GM23248 (cell line): ENCODE results near the gene FBP2. TPM values are rescaled to one million over a fixed set of nuclear protein-coding genes. Genes with fewer than 3 reads are reported as not detected.

ENCODE experiments used
- DNase-seq: peaks from one replicate; pipeline ENCODE4 v3.0.0-alpha.2; 2015
- H2AFZ ChIP-seq: fragments of 200-600 bp; sonication (generic); 2 replicates; pipeline ENCODE4 v1.6.1; 2016; ENCODE audit warnings: antibody characterized with exemption
- H3F3A ChIP-seq: fragments of 200-600 bp; sonication (generic); 2 replicates; pipeline ENCODE4 v1.6.1; 2016; ENCODE audit warnings: mild to moderate bottlenecking, antibody characterized with exemption, mixed run types; ENCODE audit not compliant: insufficient read depth
- H3K27ac ChIP-seq: fragments of 200-600 bp; sonication (generic); 2 replicates; pipeline ENCODE4 v1.5.1; 2016; ENCODE audit warnings: mild to moderate bottlenecking
- H3K27me3 ChIP-seq: fragments of 200-600 bp; sonication (generic); replicated peaks from 2 replicates; pipeline ENCODE4 v1.6.1; 2016; ENCODE audit warnings: mild to moderate bottlenecking; ENCODE audit not compliant: insufficient read depth
- H3K36me3 ChIP-seq: fragments of 200-600 bp; sonication (generic); 2 replicates; pipeline ENCODE4 v1.6.1; 2016; ENCODE audit warnings: low read depth, mild to moderate bottlenecking
- H3K4me1 ChIP-seq: fragments of 200-600 bp; sonication (generic); 2 replicates; pipeline ENCODE4 v1.6.1; 2016; ENCODE audit warnings: mild to moderate bottlenecking; ENCODE audit not compliant: insufficient read depth
- H3K4me2 ChIP-seq: fragments of 200-600 bp; sonication (generic); one replicate; pipeline ENCODE4 v1.6.1; 2016; ENCODE audit warnings: mild to moderate bottlenecking; ENCODE audit not compliant: unreplicated experiment
- H3K4me3 ChIP-seq: fragments of 200-600 bp; sonication (generic); 2 replicates; pipeline ENCODE4 v1.5.1; 2016; ENCODE audit warnings: mild to moderate bottlenecking
- H3K79me2 ChIP-seq: fragments of 200-600 bp; sonication (generic); 2 replicates; pipeline ENCODE4 v1.6.1; 2016; ENCODE audit warnings: mild to moderate bottlenecking; ENCODE audit not compliant: insufficient read depth
- H3K9ac ChIP-seq: fragments of 200-600 bp; sonication (generic); 2 replicates; pipeline ENCODE4 v1.6.1; 2016; ENCODE audit warnings: mild to moderate bottlenecking
- H3K9me2 ChIP-seq: fragments of 200-600 bp; sonication (generic); 2 replicates; pipeline ENCODE4 v1.6.1; 2016; ENCODE audit warnings: mixed run types, mild to moderate bottlenecking, moderate library complexity; ENCODE audit not compliant: insufficient read depth
- H3K9me3 ChIP-seq: fragments of 200-600 bp; sonication (generic); one replicate; pipeline ENCODE4 v1.6.1; 2017; ENCODE audit warnings: low read depth
- H4K20me1 ChIP-seq: fragments of 200-600 bp; sonication (generic); 2 replicates; pipeline ENCODE4 v1.6.0; 2016; ENCODE audit not compliant: insufficient read depth
- EZH2 ChIP-seq: fragments of 200-600 bp; sonication (generic); IDR thresholded peaks from 2 replicates; pipeline ENCODE4 v1.6.1; 2018; ENCODE audit warnings: antibody characterized with exemption, mild to moderate bottlenecking; ENCODE audit not compliant: insufficient read depth, poor library complexity, severe bottlenecking
- EZH2phosphoT487 ChIP-seq: fragments of 200-600 bp; sonication (generic); IDR thresholded peaks from 2 replicates; pipeline ENCODE4 v1.6.1; 2018; ENCODE audit warnings: antibody characterized with exemption, moderate library complexity, mild to moderate bottlenecking, low read depth; ENCODE audit not compliant: insufficient read depth
- WGBS, 2 experiments: methylation state at CpG; one replicate each; pipeline ENCODE4 v1.1.6; 2015 to 2017; ENCODE audit warnings: low lambda C conversion rate in 2 of 2, low coverage in 1 of 2; ENCODE audit errors: missing lambda C conversion rate in 2 of 2; 5-methylcytosine and 5-hydroxymethylcytosine counted together
- in situ Hi-C: fragments of 300-500 bp; cut with MboI; formaldehyde crosslinking; loops from 2 replicates; pipeline ENCODE4 v1.15.0; 2020
- polyA plus RNA-seq: library from polyadenylated mRNA; unstranded; fragments of >200 nt; fragmentation: Nextera tagmentation; extraction: Ambion mirVana; gene quantifications from 2 replicates; pipeline ENCODE4 v1.2.1, GENCODE V29; 2016
- total RNA-seq: library from RNA; depleted of rRNA; stranded (reverse); fragments of >200 nt; shearing (Covaris generic); gene quantifications from 2 replicates; pipeline ENCODE4 v1.2.3, GENCODE V29; 2014

The FBP2 gene
- total and polyA plus RNA-seq, 2 experiments from 2014 or later = not detected

DNA sequence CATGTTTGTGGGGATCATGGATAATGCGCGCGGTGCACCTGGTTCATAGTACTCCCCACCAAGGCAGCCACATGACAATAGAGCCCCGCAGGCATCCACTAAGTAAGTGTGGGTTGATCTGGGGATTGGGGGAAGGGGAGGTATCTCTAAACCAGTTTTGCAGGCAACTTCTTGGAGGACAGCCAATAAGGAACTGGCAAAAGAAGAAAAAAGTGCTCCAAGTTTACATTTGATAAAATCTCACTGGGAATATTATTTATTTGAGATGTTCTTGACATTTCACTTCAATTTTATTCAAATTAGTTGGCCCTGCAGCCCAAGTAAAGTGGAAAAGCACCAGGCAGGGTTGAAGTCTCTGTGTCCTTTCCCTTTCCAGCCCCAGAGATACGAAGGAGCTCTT is 37.2 kb upstream of the FBP2 start:
- 77 to 79% methylated on average over 5 of the region's 5 CpGs for WGBS, 2 experiments
- Histone ChIP-seq H2AFZ (no peak overlapping the region), H3K27ac (no peak overlapping the region)

GRCh38 chr9:94630281-94630680 is 36.7 kb upstream of the FBP2 start:
- H3F3A ChIP-seq = no peaks in the 10 kb centered on the region
- H3K4me2 ChIP-seq = no peak overlapping the region
- no peak overlapping the region for H3K9ac ChIP-seq
- no peak overlapping the region for H3K27ac ChIP-seq
- no peak overlapping the region for H3K4me3 ChIP-seq
- TF ChIP-seq EZH2 = no peak
- no peak for TF ChIP-seq EZH2phosphoT487
- peaks cover 24% of the 10 kb centered on the region; the same call in 1 of the 2 replicates for H3K27me3 ChIP-seq
- in situ Hi-C loops = no loop called here
- WGBS, 2 experiments = 67 to 82% methylated on average over 3 of the region's 3 CpGs
- H3K79me2 ChIP-seq = no peaks in the 10 kb centered on the region
- H3K4me1 ChIP-seq = no peaks in the 10 kb centered on the region
- no peaks in the 10 kb centered on the region for H3K9me2 ChIP-seq
- no peaks in the 10 kb centered on the region for H3K36me3 ChIP-seq
- no peak for DNase-seq
- no peaks in the 10 kb centered on the region for H4K20me1 ChIP-seq
- H3K9me3 ChIP-seq = no peaks in the 10 kb centered on the region
- no peak overlapping the region for H2AFZ ChIP-seq

More for the DNA sequence above, 37.2 kb upstream of the FBP2 start:
- no peaks in the 10 kb centered on the region for H3K36me3 ChIP-seq
- H3K4me3 ChIP-seq = no peak overlapping the region
- no peaks in the 10 kb centered on the region for H3K4me1 ChIP-seq
- H3K9ac ChIP-seq = no peak overlapping the region
- no peaks in the 10 kb centered on the region for H3K9me2 ChIP-seq
- H4K20me1 ChIP-seq = no peaks in the 10 kb centered on the region
- TF ChIP-seq EZH2 = no peak
- TF ChIP-seq EZH2phosphoT487 = no peak
- DNase-seq = no peak
- no peaks in the 10 kb centered on the region for H3K79me2 ChIP-seq
- H3K9me3 ChIP-seq = no peaks in the 10 kb centered on the region
- in situ Hi-C loops = no loop called here
- peaks cover 30% of the 10 kb centered on the region; the same call in 1 of the 2 replicates for H3K27me3 ChIP-seq
- no peak overlapping the region for H3K4me2 ChIP-seq
- H3F3A ChIP-seq = no peaks in the 10 kb centered on the region

GRCh38 chr9:94627287-94627686 is 33.7 kb upstream of the FBP2 start:
- no peaks in the 10 kb centered on the region for H4K20me1 ChIP-seq
- in situ Hi-C loops = no loop called here
- H3K4me3 ChIP-seq = no peak overlapping the region
- no peak overlapping the region for H2AFZ ChIP-seq
- H3K27me3 ChIP-seq = peaks cover 13% of the 10 kb centered on the region; the same call in 1 of the 2 replicates
- no peaks in the 10 kb centered on the region for H3K36me3 ChIP-seq
- H3K9me2 ChIP-seq = no peaks in the 10 kb centered on the region
- no peaks in the 10 kb centered on the region for H3F3A ChIP-seq
- WGBS, 2 experiments = 70 to 72% methylated on average over 6 of the region's 6 CpGs
- H3K79me2 ChIP-seq = no peaks in the 10 kb centered on the region
- TF ChIP-seq EZH2 (no peak), EZH2phosphoT487 (no peak)
- H3K9me3 ChIP-seq = no peaks in the 10 kb centered on the region
- H3K4me2 ChIP-seq = no peak overlapping the region
- no peaks in the 10 kb centered on the region for H3K4me1 ChIP-seq
- H3K9ac ChIP-seq = no peak overlapping the region
- DNase-seq = no peak
- H3K27ac ChIP-seq = no peak overlapping the region

GRCh38 chr9:94625835-94626234 is 32.2 kb upstream of the FBP2 start:
- Histone ChIP-seq H3K9me2 (no peaks in the 10 kb centered on the region), H3K27me3 (peaks cover 3% of the 10 kb centered on the region; the same call in 1 of the 2 replicates), H3K4me3 (no peak overlapping the region), H3K9me3 (no peaks in the 10 kb centered on the region), H3K36me3 (no peaks in the 10 kb centered on the region), H3K27ac (no peak overlapping the region), H3K4me1 (no peaks in the 10 kb centered on the region), H3K4me2 (no peak overlapping the region), H4K20me1 (no peaks in the 10 kb centered on the region), H3K79me2 (no peaks in the 10 kb centered on the region), H3K9ac (no peak overlapping the region), H2AFZ (no peak overlapping the region), H3F3A (no peaks in the 10 kb centered on the region)
- WGBS, 2 experiments = 43 to 56% methylated on average over 12 of the region's 12 CpGs
- no peak for DNase-seq
- in situ Hi-C loops = no loop called here
- TF ChIP-seq EZH2phosphoT487 (no peak), EZH2 (no peak)

DNA sequence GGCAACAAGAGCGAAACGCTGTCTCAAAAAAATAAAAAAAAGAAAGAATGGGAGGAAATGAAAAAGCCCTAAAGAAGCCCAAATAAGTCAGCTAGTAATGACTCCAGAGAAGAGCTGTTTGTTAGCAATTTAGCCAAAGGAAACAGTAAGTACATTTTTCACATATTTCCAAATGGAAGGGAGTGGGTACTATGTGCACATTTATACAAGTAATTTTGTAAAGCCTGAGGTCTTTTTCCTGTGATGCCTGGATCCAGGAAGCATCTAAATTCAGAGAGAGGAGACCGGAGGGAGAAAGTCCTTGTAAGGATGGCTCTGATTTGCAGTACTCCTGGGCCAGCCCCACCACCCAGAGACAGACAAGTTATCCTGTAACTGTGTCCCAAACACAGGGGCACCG is 31.0 kb upstream of the FBP2 start:
- Histone ChIP-seq H4K20me1 (no peaks in the 10 kb centered on the region), H3K9me3 (no peaks in the 10 kb centered on the region), H3K79me2 (no peaks in the 10 kb centered on the region), H3K4me1 (no peaks in the 10 kb centered on the region), H3K36me3 (no peaks in the 10 kb centered on the region), H3K9ac (no peak overlapping the region), H3K9me2 (no peaks in the 10 kb centered on the region), H3F3A (no peaks in the 10 kb centered on the region), H3K27me3 (peaks cover 3% of the 10 kb centered on the region; the same call in 1 of the 2 replicates), H3K4me2 (no peak overlapping the region), H2AFZ (no peak overlapping the region), H3K27ac (no peak overlapping the region), H3K4me3 (no peak overlapping the region)
- 60 to 72% methylated on average over 4 of the region's 4 CpGs for WGBS, 2 experiments
- TF ChIP-seq EZH2phosphoT487 (no peak), EZH2 (no peak)
- DNase-seq = no peak
- in situ Hi-C loops = no loop called here
